OCI-LY7 (cell line): ENCODE results near the gene CR1L. TPM values are rescaled to one million over a fixed set of nuclear protein-coding genes. Genes with fewer than 3 reads are reported as not detected.
A peak's percentile ranks its signal among the peaks of the same experiment; 100 is the strongest.

ENCODE experiments used
- BruUV-seq: library from RNA; stranded (reverse); fragments of 400-500 nt; replicated peaks from 2 replicates; lab custom pipeline; 2021; lab: Mats Ljungman, UMichigan
- CTCF ChIA-PET: fragments of 300-600 bp; sonication (Branson Sonifier 250); formaldehyde crosslinking; loops from one replicate; lab custom pipeline; 2022; ENCODE audit warnings: antibody characterized with exemption; ENCODE audit not compliant: unreplicated experiment; lab: Charles Lee
- POLR2A ChIA-PET: fragments of 300-600 bp; sonication (Branson Sonifier 250); formaldehyde crosslinking; loops from one replicate; lab custom pipeline; 2022; ENCODE audit warnings: antibody characterized with exemption; lab: Charles Lee
- DNase-seq: peaks from one replicate; pipeline ENCODE4 v3.0.0-alpha.2; 2015; ENCODE audit warnings: low spot score
- H2AFZ ChIP-seq: fragments of 200-600 bp; sonication (generic), shearing (Covaris generic); 2 replicates; pipeline ENCODE4 v1.6.1; 2014; ENCODE audit warnings: mild to moderate bottlenecking, antibody characterized with exemption, low read length, moderate library complexity
- H3K27ac ChIP-seq: fragments of 200-600 bp; sonication (generic); 2 replicates; pipeline ENCODE4 v1.5.1; 2014; ENCODE audit warnings: mixed run types, low read depth, mild to moderate bottlenecking, moderate library complexity, low read length, inconsistent platforms; ENCODE audit not compliant: poor library complexity, severe bottlenecking
- H3K36me3 ChIP-seq: fragments of 200-600 bp; sonication (generic); 2 replicates; pipeline ENCODE4 v1.6.1; 2014; ENCODE audit warnings: mild to moderate bottlenecking, antibody characterized with exemption, low read length, moderate library complexity, mixed read lengths; ENCODE audit not compliant: insufficient read depth
- H3K4me1 ChIP-seq: fragments of 200-600 bp; sonication (generic); 2 replicates; pipeline ENCODE4 v1.5.1; 2014; ENCODE audit warnings: mild to moderate bottlenecking, low read length; ENCODE audit not compliant: insufficient read depth, poor library complexity, severe bottlenecking
- H3K4me2 ChIP-seq: fragments of 200-600 bp; sonication (generic); 2 replicates; pipeline ENCODE4 v1.6.1; 2014; ENCODE audit warnings: mild to moderate bottlenecking, low read length
- H3K4me3 ChIP-seq: fragments of 200-600 bp; sonication (generic); 2 replicates; pipeline ENCODE4 v1.5.1; 2014; ENCODE audit warnings: mild to moderate bottlenecking, low read depth, low read length; ENCODE audit not compliant: poor library complexity, severe bottlenecking
- H3K79me2 ChIP-seq: fragments of 200-600 bp; sonication (generic); 2 replicates; pipeline ENCODE4 v1.6.1; 2016; ENCODE audit warnings: low read depth, mild to moderate bottlenecking, low read length, moderate library complexity, mixed read lengths; ENCODE audit not compliant: insufficient read depth
- H3K9me2 ChIP-seq: fragments of 200-600 bp; sonication (generic); 2 replicates; pipeline ENCODE4 v1.6.1; 2016; ENCODE audit warnings: mild to moderate bottlenecking, low read length, mixed read lengths; ENCODE audit not compliant: insufficient read depth
- H3K9me3 ChIP-seq: fragments of 200-600 bp; sonication (generic); 2 replicates; pipeline ENCODE4 v1.6.1; 2014; ENCODE audit warnings: mild to moderate bottlenecking, mixed run types, low read length, mixed read lengths
- H4K20me1 ChIP-seq: fragments of 200-600 bp; sonication (generic); 2 replicates; pipeline ENCODE4 v1.6.1; 2014; ENCODE audit warnings: mild to moderate bottlenecking, antibody characterized with exemption, low read length, moderate library complexity, mixed read lengths; ENCODE audit not compliant: insufficient read depth
- EZH2phosphoT487 ChIP-seq: fragments of 200-600 bp; sonication (generic); IDR thresholded peaks from 2 replicates; pipeline ENCODE4 v1.6.1; 2018; ENCODE audit warnings: low read depth, borderline replicate concordance, mild to moderate bottlenecking, mixed run types, antibody characterized with exemption, low read length, moderate library complexity, mixed read lengths
- intact Hi-C: fragments of 100-400 bp; cut with micrococcal nuclease; formaldehyde crosslinking; loops from one replicate; pipeline ENCODE4 v1.10.0; 2022; ENCODE audit not compliant: unreplicated experiment
- total RNA-seq, 2 experiments: library from RNA; depleted of rRNA in 1 of 2; stranded (reverse); fragments of >200 nt in 1 of 2; shearing (Covaris generic) in 1 of 2; gene quantifications; 2 replicates each; pipeline ENCODE4 v1.2.3, GENCODE V29; 2014 to 2022
- TF ChIP-seq, protein P1 (sequence below): fragments of 200-600 bp; sonication (generic); conservative IDR thresholded peaks from 2 replicates; pipeline ENCODE4 v1.5.1; 2014; ENCODE audit warnings: mild to moderate bottlenecking, antibody characterized with exemption, low read length, moderate library complexity, mixed read lengths

Gene CR1L
- total RNA-seq, 2 experiments from 2014 or later, result not detected

DNA sequence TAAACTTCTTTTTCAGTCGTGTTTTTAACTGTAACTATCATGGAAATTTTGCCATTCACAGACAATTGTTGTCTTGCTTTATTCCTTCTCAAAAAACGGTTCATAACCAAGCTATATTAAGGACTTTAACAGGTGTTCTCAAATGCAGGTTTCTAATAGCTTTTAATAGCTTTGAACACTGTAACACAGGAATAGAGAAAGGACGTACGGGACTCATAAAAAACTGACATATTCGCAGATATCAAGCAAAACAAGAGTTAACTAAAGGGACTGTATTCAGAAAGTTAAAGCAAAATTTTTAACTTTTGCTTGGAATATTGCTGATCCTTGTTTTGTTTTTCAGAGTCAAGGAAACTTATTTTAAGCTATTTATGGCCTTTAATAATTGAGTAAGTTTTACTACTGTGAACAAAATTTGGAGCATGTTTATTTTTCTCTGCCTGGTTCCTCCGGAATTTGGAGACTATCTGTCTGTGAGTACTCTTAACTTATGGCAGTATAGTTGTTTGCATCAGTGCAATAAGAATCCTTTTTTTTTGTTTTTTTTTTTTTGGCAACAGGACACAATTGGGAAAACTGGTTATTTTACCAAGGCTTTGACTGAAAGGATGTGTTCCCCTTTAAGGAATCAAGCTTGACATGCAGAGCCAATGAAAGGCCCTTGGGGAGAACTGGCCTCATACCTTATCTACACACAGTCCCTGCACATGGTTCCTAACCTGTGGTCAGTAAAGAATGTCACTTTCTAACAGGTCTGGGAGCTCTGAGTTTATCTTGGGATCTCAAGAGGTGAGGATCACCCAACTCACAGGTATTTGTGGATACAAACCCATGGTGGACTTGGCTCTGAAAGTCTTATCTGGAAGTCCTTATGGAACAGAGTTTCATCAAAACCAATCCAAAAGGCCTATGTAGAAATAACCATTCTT lies 101.2 kb downstream of the CR1L start:
- H3K9me2 ChIP-seq, result no peaks in the 10 kb centered on the region
- ChIA-PET CTCF (no interaction called here), POLR2A (interaction anchor here (0.7 to 1.6 kb wide), 4 partner anchors 10 to 80 kb away, joined by 3 read pairs; no protein-coding TSS in a partner anchor)
- H3K9me3 ChIP-seq, result no peaks in the 10 kb centered on the region
- peak overlapping the region; percentile 100 for H3K27ac ChIP-seq
- intact Hi-C loops, result loop anchor here (10.0 kb wide), 1 partner anchor 291 kb away; the partner anchor contains the start of gene CR2
- BruUV-seq, result no TSS peak
- peaks cover 24% of the 10 kb centered on the region; the same call in 1 of the 2 replicates for H3K79me2 ChIP-seq
- peak overlapping the region; percentile 94 for H3K4me2 ChIP-seq
- no peaks in the 10 kb centered on the region for H3K36me3 ChIP-seq
- DNase-seq, result peak; percentile 64
- peaks cover 83% of the 10 kb centered on the region for H3K4me1 ChIP-seq
- peak overlapping the region; percentile 65; the same call in 1 of the 2 replicates for H2AFZ ChIP-seq
- TF ChIP-seq EZH2phosphoT487, result no peak
- TF ChIP-seq, protein P1, sequence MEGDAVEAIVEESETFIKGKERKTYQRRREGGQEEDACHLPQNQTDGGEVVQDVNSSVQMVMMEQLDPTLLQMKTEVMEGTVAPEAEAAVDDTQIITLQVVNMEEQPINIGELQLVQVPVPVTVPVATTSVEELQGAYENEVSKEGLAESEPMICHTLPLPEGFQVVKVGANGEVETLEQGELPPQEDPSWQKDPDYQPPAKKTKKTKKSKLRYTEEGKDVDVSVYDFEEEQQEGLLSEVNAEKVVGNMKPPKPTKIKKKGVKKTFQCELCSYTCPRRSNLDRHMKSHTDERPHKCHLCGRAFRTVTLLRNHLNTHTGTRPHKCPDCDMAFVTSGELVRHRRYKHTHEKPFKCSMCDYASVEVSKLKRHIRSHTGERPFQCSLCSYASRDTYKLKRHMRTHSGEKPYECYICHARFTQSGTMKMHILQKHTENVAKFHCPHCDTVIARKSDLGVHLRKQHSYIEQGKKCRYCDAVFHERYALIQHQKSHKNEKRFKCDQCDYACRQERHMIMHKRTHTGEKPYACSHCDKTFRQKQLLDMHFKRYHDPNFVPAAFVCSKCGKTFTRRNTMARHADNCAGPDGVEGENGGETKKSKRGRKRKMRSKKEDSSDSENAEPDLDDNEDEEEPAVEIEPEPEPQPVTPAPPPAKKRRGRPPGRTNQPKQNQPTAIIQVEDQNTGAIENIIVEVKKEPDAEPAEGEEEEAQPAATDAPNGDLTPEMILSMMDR, result no peak
- H3K4me3 ChIP-seq, result peak overlapping the region; percentile 46
- H4K20me1 ChIP-seq, result no peaks in the 10 kb centered on the region

GRCh38 chr1:207747627-207748492 lies 102.9 kb downstream of the CR1L start:
- Histone ChIP-seq H3K27ac (peak overlapping the region; percentile 100), H3K9me2 (no peaks in the 10 kb centered on the region), H3K4me2 (peak overlapping the region; percentile 94), H3K4me3 (peak overlapping the region; percentile 98), H2AFZ (no peak overlapping the region), H3K79me2 (peaks cover 39% of the 10 kb centered on the region), H4K20me1 (0 out of 2 replicates have a peak, but pooled peaks cover under 1% of the 10 kb centered on the region), H3K9me3 (no peaks in the 10 kb centered on the region), H3K36me3 (no peaks in the 10 kb centered on the region), H3K4me1 (peaks cover 82% of the 10 kb centered on the region)
- ChIA-PET CTCF (no interaction called here), POLR2A (interaction anchor here (0.6 to 1.4 kb wide), 4 partner anchors 75 to 78 kb away, joined by 3 to 4 read pairs (median 4); no protein-coding TSS in a partner anchor)
- no TSS peak for BruUV-seq
- TF ChIP-seq, protein P1, result no peak
- no peak for TF ChIP-seq EZH2phosphoT487
- intact Hi-C loops, result loop anchor here (10.0 kb wide), 1 partner anchor 293 kb away; the partner anchor contains the start of gene CR2
- DNase-seq, result peak; percentile 77
